SK-N-SH (cell line): Measurements from ENCODE around the gene RASL10B.

Source experiments
- CTCF ChIP-seq: fragments of 200-600 bp; sonication (generic); IDR thresholded peaks from 2 replicates; pipeline ENCODE4 v1.6.1; 2017; ENCODE audit warnings: antibody characterized with exemption, mild to moderate bottlenecking, moderate library complexity
- GABPA ChIP-seq: IDR thresholded peaks from 2 replicates; pipeline ENCODE4 v1.4.0; 2012; ENCODE audit warnings: low read depth, mild to moderate bottlenecking
- NFIC ChIP-seq: IDR thresholded peaks from 2 replicates; pipeline ENCODE4 v1.4.0; 2012; ENCODE audit warnings: borderline replicate concordance
- POLR2AphosphoS5 ChIP-seq: IDR thresholded peaks from 2 replicates; pipeline ENCODE4 v1.6.1; 2012; ENCODE audit warnings: low read depth, low read length
- REST ChIP-seq: IDR thresholded peaks from 2 replicates; pipeline ENCODE4 v1.6.1; 2012; ENCODE audit warnings: mild to moderate bottlenecking, low read depth, low read length, moderate library complexity
- SIN3A ChIP-seq: IDR thresholded peaks from 2 replicates; pipeline ENCODE4 v1.6.1; 2012; ENCODE audit warnings: low read depth, mild to moderate bottlenecking, low read length, moderate library complexity, borderline replicate concordance
- SMC3 ChIP-seq: IDR thresholded peaks from 2 replicates; pipeline ENCODE4 v1.6.1; 2012; ENCODE audit warnings: low read depth, low read length, improper control_type of control experiment
- TAF1 ChIP-seq: IDR thresholded peaks from 2 replicates; pipeline ENCODE4 v1.6.1; 2012; ENCODE audit warnings: low read depth, mild to moderate bottlenecking, low read length, moderate library complexity, borderline replicate concordance
- USF1 ChIP-seq: IDR thresholded peaks from 2 replicates; pipeline ENCODE4 v1.4.0; 2012; ENCODE audit warnings: low read depth, borderline replicate concordance
- USF2 ChIP-seq: fragments of 150-350 bp; IDR thresholded peaks from 2 replicates; pipeline ENCODE4 v1.6.1; 2017; ENCODE audit warnings: antibody characterized with exemption, low read length, low read depth, borderline replicate concordance

- TF ChIP-seq CTCF (no peak), NFIC (no peak), SIN3A (no peak), TAF1 (no peak), POLR2AphosphoS5 (no peak), USF2 (no peak), REST (no peak), SMC3 (no peak), USF1 (no peak), GABPA (no peak)
Observed at GRCh38 chr17:35698800-35699199, 32.6 kb upstream of the RASL10B start.
